ENCODE results near the gene ANKRD13B. TPM values are rescaled to one million over a fixed set of nuclear protein-coding genes. Genes with fewer than 3 reads are reported as not detected.
A peak's percentile ranks its signal among the peaks of the same experiment; 100 is the strongest.

ANKRD13B gene
- polyA plus RNA-seq, 5 donors: 8.1 to 14.0 (median 9.4) TPM

DNA sequence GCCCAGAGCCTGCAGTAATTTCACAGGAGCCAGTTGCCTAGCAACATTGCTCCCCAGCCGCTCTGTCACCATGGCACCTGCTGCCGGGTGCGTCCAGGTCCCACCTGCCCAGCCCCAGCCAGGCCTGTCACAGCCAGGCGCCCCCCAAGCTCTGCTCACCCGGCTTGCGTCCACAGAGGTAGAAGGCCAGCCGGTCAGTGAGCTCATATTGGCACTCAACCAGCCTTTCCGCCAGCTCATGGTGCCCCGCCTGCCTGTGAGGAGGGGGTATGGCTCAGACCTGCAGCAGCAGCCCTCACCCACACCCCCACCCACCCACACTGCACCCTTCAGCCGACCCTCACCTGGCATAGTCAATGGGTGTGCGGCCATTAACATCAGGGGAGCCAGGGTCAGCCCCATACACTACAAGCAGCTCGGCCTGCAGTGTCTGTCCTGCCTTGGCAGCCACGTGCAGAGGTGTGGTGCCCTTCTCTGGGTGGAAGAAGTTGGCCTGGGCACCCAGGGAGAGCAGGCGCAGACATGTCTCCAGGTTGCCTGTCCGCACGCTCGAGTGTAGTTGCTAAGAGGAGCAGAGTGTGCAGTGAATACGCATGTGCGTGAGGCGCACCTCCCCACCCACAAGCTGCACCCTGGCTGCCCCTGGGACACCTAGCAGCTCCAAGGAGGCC is 11.2 kb upstream of the ANKRD13B start:
- DNase-seq: no peak

GRCh38 chr17:29582254-29582765 is 10.6 kb upstream of the ANKRD13B start:
- no peak for DNase-seq

DNA sequence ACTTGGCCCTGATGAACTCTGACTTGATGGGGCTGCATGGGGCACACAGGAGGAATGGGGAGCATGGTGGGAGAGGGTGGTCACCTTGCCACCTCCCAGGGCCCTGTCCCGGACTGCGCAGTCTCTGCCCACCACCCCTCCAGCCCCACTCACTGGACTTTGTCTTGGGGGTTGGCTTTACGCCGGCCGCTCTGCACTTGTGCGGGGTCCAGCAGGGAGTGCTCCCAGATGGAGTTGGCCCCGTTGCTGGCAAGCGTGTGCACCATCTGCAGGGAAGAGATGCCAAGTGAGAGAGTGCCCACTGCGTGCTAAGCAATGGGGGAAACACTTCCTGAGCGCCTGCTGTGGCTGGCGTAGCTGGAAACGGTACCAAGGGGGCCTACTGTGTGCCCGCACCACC is 10.2 kb upstream of the ANKRD13B start:
- no peak for DNase-seq

GRCh38 chr17:29583324-29584248 is 9.3 kb upstream of the ANKRD13B start:
- no peak for DNase-seq

- DNase-seq: no peak
These were observed 8.4 kb upstream of the ANKRD13B start for GRCh38 chr17:29584452-29585079.

GRCh38 chr17:29585080-29585751 is 7.7 kb upstream of the ANKRD13B start:
- DNase-seq: no peak

GRCh38 chr17:29586676-29587469 is 6.1 kb upstream of the ANKRD13B start:
- DNase-seq: no peak

GRCh38 chr17:29587591-29587990 is 5.3 kb upstream of the ANKRD13B start:
- no peak for DNase-seq

- no peak for DNase-seq
These were observed 4.8 kb upstream of the ANKRD13B start for GRCh38 chr17:29588017-29588561.

DNA sequence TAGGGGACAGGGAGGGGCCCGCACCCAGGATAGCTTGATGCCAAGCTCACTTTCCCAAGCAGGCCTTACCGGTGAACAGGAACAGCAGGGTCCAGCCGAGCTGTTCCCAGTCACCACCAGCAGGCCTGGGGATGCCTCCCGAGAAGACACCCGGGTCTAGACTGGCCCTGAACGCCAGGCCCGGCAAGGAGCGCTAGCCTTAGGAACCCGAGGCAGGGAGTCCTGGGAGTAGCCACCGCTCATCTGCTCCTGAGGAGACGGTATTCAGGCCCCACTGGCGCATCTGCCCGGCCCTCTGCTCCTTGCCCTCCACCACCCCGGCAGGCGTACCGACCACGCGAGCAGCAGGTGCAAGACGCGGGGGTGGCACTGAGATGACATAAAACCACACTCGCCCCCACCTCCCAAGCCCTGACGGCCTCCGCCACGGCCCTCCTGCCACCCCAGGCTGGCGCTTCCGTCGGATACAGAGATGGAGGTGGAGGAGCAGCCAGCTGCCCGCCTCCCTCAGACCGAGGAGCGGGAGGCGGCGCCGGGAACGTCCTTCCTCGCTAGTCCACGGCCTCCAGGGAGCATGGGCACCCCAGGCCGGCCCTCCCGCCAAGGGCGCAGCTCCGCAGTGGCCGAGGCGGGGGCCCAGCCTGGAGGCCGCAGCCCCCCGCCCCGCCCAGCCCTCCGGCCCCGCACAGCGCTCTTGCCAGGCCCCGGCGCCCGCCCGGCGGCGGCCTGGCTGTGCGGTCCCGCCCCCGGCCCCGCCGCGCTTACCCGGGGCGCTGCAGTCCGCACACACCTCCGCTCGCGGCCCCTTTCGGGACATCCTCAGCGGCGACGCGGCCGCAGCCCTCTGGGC is 4.1 kb upstream of the ANKRD13B start:
- DNase-seq: no peak

DNA sequence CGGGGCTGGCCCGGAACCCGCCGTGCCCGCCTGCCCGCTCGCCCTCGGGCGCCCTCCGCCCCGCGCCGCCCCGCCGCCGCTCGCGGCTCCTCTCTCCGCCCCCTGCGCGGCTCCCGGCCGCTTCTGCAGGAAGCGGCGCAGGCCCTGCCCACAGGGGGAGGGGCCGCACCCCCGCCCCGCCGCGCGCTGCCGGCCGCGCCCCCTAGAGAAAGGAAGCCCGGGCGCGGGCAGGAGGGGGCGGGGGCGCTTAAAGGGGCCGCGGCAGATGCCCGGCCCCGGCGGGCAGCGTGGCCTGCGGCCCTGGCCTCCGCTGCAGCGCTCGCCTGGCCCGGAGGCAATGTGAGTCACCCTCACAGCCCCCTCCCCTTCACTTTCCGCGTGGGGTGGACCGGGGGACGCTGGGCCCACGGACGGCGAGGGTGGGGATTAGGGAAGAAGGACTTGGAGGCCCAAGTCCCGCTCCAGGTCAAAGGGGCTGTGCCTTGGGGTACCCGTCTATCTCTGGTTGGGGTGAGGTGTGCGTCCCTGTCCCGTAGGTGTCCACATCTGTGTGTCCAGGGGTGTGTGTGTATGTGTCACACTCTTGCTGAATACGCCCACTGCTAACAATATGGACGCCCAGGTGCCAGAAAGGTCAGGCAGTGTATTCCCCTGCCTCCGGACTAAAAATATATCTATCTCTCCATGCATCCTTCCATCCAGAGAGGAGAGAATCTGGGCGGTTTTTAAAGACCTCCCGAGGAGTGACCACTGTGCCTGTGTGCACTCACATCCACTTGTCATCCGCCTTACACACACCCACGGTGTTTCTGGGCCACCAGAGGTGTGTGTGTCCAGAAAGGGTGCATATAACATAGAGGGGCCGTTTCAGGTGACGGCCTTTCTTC is 3.2 kb upstream of the ANKRD13B start, which contains the start of gene GIT1:
TSS of gene GIT1 (minus strand) at position 125 of the 887 bp plus-strand sequence. CDS start 270 bp downstream, outside the sequence.
- peak; percentile 81 to 83 for DNase-seq

GRCh38 chr17:29590411-29591145 is 2.4 kb upstream of the ANKRD13B start:
- DNase-seq: no peak

DNA sequence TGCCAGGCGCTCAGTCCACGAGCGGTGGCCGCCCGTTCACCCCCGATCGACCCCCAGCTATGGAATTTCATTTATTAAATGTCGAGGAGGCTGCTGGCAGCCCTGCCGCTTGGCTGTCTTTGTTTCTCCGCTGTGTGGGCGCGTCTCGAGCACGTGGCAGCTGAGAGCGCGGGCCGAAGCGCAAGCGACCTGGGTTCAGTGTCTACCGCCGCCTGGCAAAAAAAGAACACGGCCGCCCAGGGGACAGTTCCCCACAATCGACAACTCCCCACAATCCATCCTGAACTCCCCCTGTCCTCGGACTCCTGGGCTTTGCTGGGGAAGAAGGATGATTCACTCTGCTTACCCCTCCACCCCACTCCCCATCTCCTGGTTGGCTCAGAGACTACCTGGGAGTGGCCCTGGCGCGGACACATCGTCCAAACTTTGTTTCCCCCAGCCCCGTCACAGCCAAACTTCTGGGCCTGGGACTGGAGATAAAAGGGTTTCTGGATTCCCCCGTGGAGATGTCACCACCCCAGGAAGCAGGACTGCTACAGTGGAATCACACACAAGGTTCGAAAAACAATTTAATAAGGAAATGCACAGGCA is 1.7 kb upstream of the ANKRD13B start:
- peak; percentile 52 to 57 for DNase-seq

DNA sequence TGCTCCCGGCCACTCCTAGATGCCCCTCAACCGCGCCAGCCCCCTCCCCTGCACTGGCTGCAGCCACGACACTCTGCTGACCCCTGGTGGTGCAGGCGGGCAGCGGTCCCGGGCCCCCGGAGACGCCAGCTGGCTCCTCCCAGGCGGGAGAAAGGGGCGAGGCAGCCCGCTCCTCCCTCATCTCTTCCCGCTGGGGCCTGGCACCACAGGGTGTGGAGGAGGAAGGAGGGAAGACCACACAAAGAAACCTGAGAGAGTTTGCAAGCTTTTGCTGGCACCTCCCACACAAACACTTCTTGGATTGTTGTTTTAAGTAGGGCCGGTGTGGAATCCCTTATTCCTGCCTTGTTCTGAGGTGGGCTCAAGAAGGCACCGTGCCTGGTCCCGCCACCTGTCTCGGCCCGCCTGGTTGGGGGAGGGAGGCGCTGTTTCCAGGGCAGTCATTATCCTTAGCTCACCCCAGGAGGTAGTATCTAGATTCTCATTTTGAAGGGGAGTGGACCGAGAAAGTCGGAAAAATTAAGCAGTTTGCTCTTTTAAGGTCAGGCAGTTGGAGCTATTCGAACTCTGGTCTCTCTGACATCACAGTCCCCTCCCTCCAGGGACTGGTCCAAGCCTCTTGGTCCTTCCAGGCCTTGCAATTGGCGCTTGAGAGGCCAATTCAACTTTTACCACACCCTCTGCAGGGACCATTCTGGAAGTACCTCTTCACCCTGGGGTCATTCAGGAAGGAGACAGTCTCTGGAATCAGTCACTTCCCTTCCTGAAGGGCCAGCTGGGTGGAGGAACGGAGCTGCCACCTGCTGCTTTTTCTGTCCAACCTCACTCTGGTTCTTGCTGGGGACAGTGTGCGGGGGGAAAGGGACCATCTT is 959 bp upstream of the ANKRD13B start:
- DNase-seq: peak; percentile 87 to 89

GRCh38 chr17:29593591-29594518 is 923 bp downstream of the ANKRD13B start:
- DNase-seq: no peak
